ENCODE results near the gene SPINK6.

DNA sequence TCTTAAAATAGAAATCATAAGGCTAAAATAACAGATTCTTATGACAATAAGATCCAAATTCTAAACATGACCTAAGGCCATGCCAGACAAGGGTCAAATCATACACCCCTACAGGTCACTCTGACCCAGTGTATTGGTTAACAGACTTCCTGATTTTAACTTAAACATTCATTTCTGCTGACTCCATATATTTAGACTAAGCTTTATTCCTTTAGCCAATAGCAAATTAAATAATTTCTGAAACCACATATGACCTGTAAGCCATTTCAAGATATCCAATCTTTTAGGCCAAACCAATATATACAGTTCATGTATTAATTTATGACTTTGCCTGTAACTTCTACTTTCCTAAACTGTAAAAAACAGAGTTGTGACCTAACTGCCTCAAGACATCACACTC is 58.4 kb downstream of the SPINK6 start:
- TF ChIP-seq, protein P1, sequence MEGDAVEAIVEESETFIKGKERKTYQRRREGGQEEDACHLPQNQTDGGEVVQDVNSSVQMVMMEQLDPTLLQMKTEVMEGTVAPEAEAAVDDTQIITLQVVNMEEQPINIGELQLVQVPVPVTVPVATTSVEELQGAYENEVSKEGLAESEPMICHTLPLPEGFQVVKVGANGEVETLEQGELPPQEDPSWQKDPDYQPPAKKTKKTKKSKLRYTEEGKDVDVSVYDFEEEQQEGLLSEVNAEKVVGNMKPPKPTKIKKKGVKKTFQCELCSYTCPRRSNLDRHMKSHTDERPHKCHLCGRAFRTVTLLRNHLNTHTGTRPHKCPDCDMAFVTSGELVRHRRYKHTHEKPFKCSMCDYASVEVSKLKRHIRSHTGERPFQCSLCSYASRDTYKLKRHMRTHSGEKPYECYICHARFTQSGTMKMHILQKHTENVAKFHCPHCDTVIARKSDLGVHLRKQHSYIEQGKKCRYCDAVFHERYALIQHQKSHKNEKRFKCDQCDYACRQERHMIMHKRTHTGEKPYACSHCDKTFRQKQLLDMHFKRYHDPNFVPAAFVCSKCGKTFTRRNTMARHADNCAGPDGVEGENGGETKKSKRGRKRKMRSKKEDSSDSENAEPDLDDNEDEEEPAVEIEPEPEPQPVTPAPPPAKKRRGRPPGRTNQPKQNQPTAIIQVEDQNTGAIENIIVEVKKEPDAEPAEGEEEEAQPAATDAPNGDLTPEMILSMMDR (conservative IDR thresholded peaks at IDR 0.05; ENCODE audit: low read length), result no peak
- TF ChIP-seq EZH2phosphoT487 (IDR thresholded peaks at IDR 0.05; ENCODE audit: borderline replicate concordance, low read depth, low read length), result no peak
